K562 (cell line): ENCODE data around the gene PAX5. TPM values are rescaled to one million over a fixed set of nuclear protein-coding genes. Genes with fewer than 3 reads are reported as not detected.

Experiments used
- BCOR ChIP-seq: fragments of 450-650 bp; IDR thresholded peaks from 2 replicates; pipeline ENCODE4 v1.6.1; 2016
- CREM ChIP-seq: IDR thresholded peaks from 2 replicates; pipeline ENCODE4 v1.6.1; 2014; ENCODE audit warnings: antibody characterized with exemption, low read depth
- E2F6 ChIP-seq, 2 experiments: IDR thresholded peaks; 2 replicates each; pipeline ENCODE4 v1.6.1; 2011; ENCODE audit warnings: borderline replicate concordance in 1 of 2, control low read depth in 1 of 2, low read depth in 1 of 2, low read length in 1 of 2, mild to moderate bottlenecking in 1 of 2, mixed read lengths in 1 of 2, moderate library complexity in 1 of 2; ENCODE audit not compliant: insufficient read depth in 1 of 2, insufficient read length in 1 of 2, poor library complexity in 1 of 2, severe bottlenecking in 1 of 2; ENCODE audit errors: extremely low read depth in 1 of 2
- GABPB1 ChIP-seq: sonication (generic); formaldehyde crosslinking; IDR thresholded peaks from 2 replicates; pipeline ENCODE4 v1.8.0; 2022; ENCODE audit warnings: mild to moderate bottlenecking, missing genetic modification reagents
- MAX ChIP-seq: sonication (generic); formaldehyde crosslinking; IDR thresholded peaks from 2 replicates; pipeline ENCODE4 v1.9.0; 2022; ENCODE audit warnings: mild to moderate bottlenecking, missing genetic modification reagents
- NKRF ChIP-seq: fragments of 450-650 bp; IDR thresholded peaks from 2 replicates; pipeline ENCODE4 v1.6.1; 2016; ENCODE audit warnings: borderline replicate concordance
- SIN3A ChIP-seq, 2 experiments: fragments of 150-350 bp in 1 of 2; IDR thresholded peaks; 2 replicates each; pipeline ENCODE4 v1.6.1; 2011 to 2016; ENCODE audit warnings: borderline replicate concordance in 2 of 2, low read depth in 2 of 2, low read length in 2 of 2, mild to moderate bottlenecking in 2 of 2, moderate library complexity in 2 of 2; ENCODE audit not compliant: control insufficient read depth in 1 of 2
- VEZF1 ChIP-seq: fragments of 200-800 bp; sonication (Bioruptor generic); IDR thresholded peaks from 2 replicates; pipeline ENCODE4 v1.6.1; 2017; ENCODE audit warnings: missing genetic modification characterization, missing compliant biosample characterization
- ZNF24 ChIP-seq: fragments of 450-650 bp; IDR thresholded peaks from 2 replicates; pipeline ENCODE4 v1.6.1; 2016
- ZNF707 ChIP-seq: fragments of 250-450 bp; sonication (Bioruptor Pico); conservative IDR thresholded peaks from 2 replicates; pipeline ENCODE4 v1.8.0; 2022; ENCODE audit warnings: inconsistent platforms, mild to moderate bottlenecking, moderate library complexity
- polyA plus RNA-seq, 8 experiments: library from polyadenylated mRNA; depleted of rRNA in 4 of 8; stranded (reverse) in 5 of 8; unstranded in 3 of 8; fragments of >200 nt; fragmentation: Nextera tagmentation in 2 of 8; fragmentation: Illumina TruSeq in 1 of 8; extraction: Ambion mirVana in 2 of 8; extraction: Trizol in 1 of 8; gene quantifications; 2 replicates each; pipeline versions ENCODE4 v1.2.1 to v1.2.3, GENCODE V29; 2011 to 2014; ENCODE audit warnings: inconsistent platforms in 1 of 8, missing spikeins in 1 of 8
- total RNA-seq, 7 experiments: library from RNA; depleted of rRNA in 6 of 7; stranded (reverse); fragments of >200 nt in 6 of 7; fragmentation: Illumina TruSeq in 2 of 7; extraction: Trizol in 2 of 7; gene quantifications; 2 replicates each; pipeline versions ENCODE4 v1.2.1 to v1.2.3, GENCODE V29; 2011 to 2021; ENCODE audit warnings: low replicate concordance in 1 of 7
- TF ChIP-seq, protein P1 (sequence below): sonication (generic); formaldehyde crosslinking; IDR thresholded peaks from 2 replicates; pipeline ENCODE4 v1.8.0; 2022; ENCODE audit warnings: mild to moderate bottlenecking, missing genetic modification reagents
- TF ChIP-seq, protein P2 (sequence below): fragments of 450-650 bp; IDR thresholded peaks from 2 replicates; pipeline ENCODE4 v1.6.1; 2016

The PAX5 gene
- total and polyA plus RNA-seq, 9 of the 15 experiments (the other 6 are each of a cell fraction or from before 2014, with no cell fraction given), result 0.03 to 0.09 TPM; not detected in 7

GRCh38 chr9:37027582-37028419 is 6.3 kb downstream of the PAX5 start (continued):
- TF ChIP-seq NKRF, result no peak
- TF ChIP-seq CREM, result peak; percentile 48
- peak; percentile 48; the same call in 1 of the 2 replicates for TF ChIP-seq BCOR
- no peak for TF ChIP-seq ZNF24
- TF ChIP-seq, protein P1, sequence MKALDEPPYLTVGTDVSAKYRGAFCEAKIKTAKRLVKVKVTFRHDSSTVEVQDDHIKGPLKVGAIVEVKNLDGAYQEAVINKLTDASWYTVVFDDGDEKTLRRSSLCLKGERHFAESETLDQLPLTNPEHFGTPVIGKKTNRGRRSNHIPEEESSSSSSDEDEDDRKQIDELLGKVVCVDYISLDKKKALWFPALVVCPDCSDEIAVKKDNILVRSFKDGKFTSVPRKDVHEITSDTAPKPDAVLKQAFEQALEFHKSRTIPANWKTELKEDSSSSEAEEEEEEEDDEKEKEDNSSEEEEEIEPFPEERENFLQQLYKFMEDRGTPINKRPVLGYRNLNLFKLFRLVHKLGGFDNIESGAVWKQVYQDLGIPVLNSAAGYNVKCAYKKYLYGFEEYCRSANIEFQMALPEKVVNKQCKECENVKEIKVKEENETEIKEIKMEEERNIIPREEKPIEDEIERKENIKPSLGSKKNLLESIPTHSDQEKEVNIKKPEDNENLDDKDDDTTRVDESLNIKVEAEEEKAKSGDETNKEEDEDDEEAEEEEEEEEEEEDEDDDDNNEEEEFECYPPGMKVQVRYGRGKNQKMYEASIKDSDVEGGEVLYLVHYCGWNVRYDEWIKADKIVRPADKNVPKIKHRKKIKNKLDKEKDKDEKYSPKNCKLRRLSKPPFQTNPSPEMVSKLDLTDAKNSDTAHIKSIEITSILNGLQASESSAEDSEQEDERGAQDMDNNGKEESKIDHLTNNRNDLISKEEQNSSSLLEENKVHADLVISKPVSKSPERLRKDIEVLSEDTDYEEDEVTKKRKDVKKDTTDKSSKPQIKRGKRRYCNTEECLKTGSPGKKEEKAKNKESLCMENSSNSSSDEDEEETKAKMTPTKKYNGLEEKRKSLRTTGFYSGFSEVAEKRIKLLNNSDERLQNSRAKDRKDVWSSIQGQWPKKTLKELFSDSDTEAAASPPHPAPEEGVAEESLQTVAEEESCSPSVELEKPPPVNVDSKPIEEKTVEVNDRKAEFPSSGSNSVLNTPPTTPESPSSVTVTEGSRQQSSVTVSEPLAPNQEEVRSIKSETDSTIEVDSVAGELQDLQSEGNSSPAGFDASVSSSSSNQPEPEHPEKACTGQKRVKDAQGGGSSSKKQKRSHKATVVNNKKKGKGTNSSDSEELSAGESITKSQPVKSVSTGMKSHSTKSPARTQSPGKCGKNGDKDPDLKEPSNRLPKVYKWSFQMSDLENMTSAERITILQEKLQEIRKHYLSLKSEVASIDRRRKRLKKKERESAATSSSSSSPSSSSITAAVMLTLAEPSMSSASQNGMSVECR (CRISPR knock-in tag), result peak; percentile 96
- TF ChIP-seq E2F6 (IDR thresholded peaks at IDR 0.05; ENCODE audit: borderline replicate concordance in 1 of 2, extremely low read depth in 1 of 2, insufficient read depth in 1 of 2, insufficient read length in 1 of 2, low read depth in 1 of 2, low read length in 1 of 2, poor library complexity in 1 of 2, severe bottlenecking in 1 of 2), result peak in 1 of 2 experiments; percentile 77
- peak; percentile 90 for TF ChIP-seq MAX (CRISPR knock-in tag)
- peak; percentile 69 for TF ChIP-seq GABPB1 (CRISPR knock-in tag)
- no peak for TF ChIP-seq ZNF707 (CRISPR knock-in tag)
- TF ChIP-seq, protein P2, sequence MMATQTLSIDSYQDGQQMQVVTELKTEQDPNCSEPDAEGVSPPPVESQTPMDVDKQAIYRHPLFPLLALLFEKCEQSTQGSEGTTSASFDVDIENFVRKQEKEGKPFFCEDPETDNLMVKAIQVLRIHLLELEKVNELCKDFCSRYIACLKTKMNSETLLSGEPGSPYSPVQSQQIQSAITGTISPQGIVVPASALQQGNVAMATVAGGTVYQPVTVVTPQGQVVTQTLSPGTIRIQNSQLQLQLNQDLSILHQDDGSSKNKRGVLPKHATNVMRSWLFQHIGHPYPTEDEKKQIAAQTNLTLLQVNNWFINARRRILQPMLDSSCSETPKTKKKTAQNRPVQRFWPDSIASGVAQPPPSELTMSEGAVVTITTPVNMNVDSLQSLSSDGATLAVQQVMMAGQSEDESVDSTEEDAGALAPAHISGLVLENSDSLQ, result peak; percentile 98
- peak in 1 of 2 experiments; percentile 75; a peak in 1 of 4 replicates for TF ChIP-seq SIN3A (IDR thresholded peaks at IDR 0.05; ENCODE audit: borderline replicate concordance in 2 of 2, control insufficient read depth in 1 of 2, low read depth in 2 of 2, low read length in 2 of 2)
- TF ChIP-seq VEZF1 (CRISPR knock-in tag), result peak; percentile 94
